GM12878 (cell line): ENCODE data around the gene NLRC5. TPM values are rescaled to one million over a fixed set of nuclear protein-coding genes. Genes with fewer than 3 reads are reported as not detected.

ENCODE experiments used
- ATAC-seq: fragments of 200-7000 bp; cut with Tn5 transposase; 3 replicates; pipeline ENCODE4 v1.9.1; 2020; ENCODE audit warnings: mild to moderate bottlenecking, moderate library complexity
- BruUV-seq: library from RNA; stranded (reverse); fragments of 400-500 nt; replicated peaks from 2 replicates; lab custom pipeline; 2021; lab: Mats Ljungman, UMichigan
- CTCF ChIA-PET: fragments of 300-600 bp; sonication (Branson Sonifier 250); formaldehyde crosslinking; extraction: SDS; loops from one replicate; lab custom pipeline; 2021; ENCODE audit warnings: inconsistent platforms; lab: Yijun Ruan, JAX
- POLR2A ChIA-PET: fragments of 350-600 bp; formaldehyde crosslinking; extraction: SDS; loops from one replicate; lab custom pipeline; 2021; ENCODE audit warnings: inconsistent platforms; lab: Charles Lee
- RAD21 ChIA-PET: fragments of 300-600 bp; sonication (Branson Sonifier 250); formaldehyde crosslinking; loops from one replicate; lab custom pipeline; 2023; ENCODE audit warnings: antibody characterized with exemption; ENCODE audit not compliant: unreplicated experiment; lab: Charles Lee
- SMC1A ChIA-PET: fragments of 300-600 bp; sonication (Branson Sonifier 250); formaldehyde crosslinking; loops from one replicate; lab custom pipeline; 2023; ENCODE audit not compliant: unreplicated experiment, uncharacterized antibody; lab: Charles Lee
- DNase-seq: peaks from one replicate; pipeline ENCODE4 v3.0.0-alpha.2; 2011; ENCODE audit warnings: low read depth, low spot score
- FAIRE-seq: peaks from 3 replicates; lab custom pipeline; 2011; peaks lifted over from hg19 to GRCh38; lab: Jason Lieb, UNC
- H2AFZ ChIP-seq: 2 replicates; pipeline ENCODE4 v1.6.0; 2011; ENCODE audit warnings: low read depth, low read length, control low read depth; ENCODE audit not compliant: control insufficient read depth
- H3K27ac ChIP-seq: 2 replicates; pipeline ENCODE4 v1.5.1; 2011; ENCODE audit warnings: control low read depth; ENCODE audit not compliant: control insufficient read depth, insufficient read depth
- H3K27me3 ChIP-seq, 2 experiments: replicated peaks in 1 of 2; 2 replicates each; pipeline versions ENCODE4 v1.6.0 to v1.6.1; 2011; ENCODE audit warnings: low read length in 1 of 2; ENCODE audit not compliant: control insufficient read depth in 2 of 2, insufficient read depth in 2 of 2
- H3K36me3 ChIP-seq, 2 experiments: 2 replicates each; pipeline ENCODE4 v1.5.1; 2011; ENCODE audit warnings: low read length in 1 of 2; ENCODE audit not compliant: control insufficient read depth in 2 of 2, insufficient read depth in 2 of 2
- H3K4me1 ChIP-seq: 2 replicates; pipeline ENCODE4 v1.6.1; 2011; ENCODE audit warnings: mild to moderate bottlenecking, low read length, moderate library complexity, mixed read lengths; ENCODE audit not compliant: control insufficient read depth, insufficient read depth
- H3K4me2 ChIP-seq: 2 replicates; pipeline ENCODE4 v1.6.0; 2011; ENCODE audit warnings: control low read depth; ENCODE audit not compliant: control insufficient read depth, insufficient read depth
- H3K4me3 ChIP-seq: fragments of 200-600 bp; sonication (generic); 2 replicates; pipeline ENCODE4 v1.5.1; 2016
- H3K79me2 ChIP-seq: 2 replicates; pipeline ENCODE4 v1.6.0; 2011; ENCODE audit warnings: low read length; ENCODE audit not compliant: control insufficient read depth, insufficient read depth
- H3K9ac ChIP-seq: 2 replicates; pipeline ENCODE4 v1.8.0; 2011; ENCODE audit warnings: low read length, control low read depth, mixed read lengths; ENCODE audit not compliant: control insufficient read depth, insufficient read depth
- H3K9me3 ChIP-seq: replicated peaks from 3 replicates; pipeline ENCODE4 v1.5.1; 2011; ENCODE audit warnings: mild to moderate bottlenecking, low read length; ENCODE audit not compliant: control insufficient read depth, insufficient read depth
- H4K20me1 ChIP-seq: 2 replicates; pipeline ENCODE4 v1.6.0; 2011; ENCODE audit not compliant: control insufficient read depth, insufficient read depth
- ASH2L ChIP-seq: fragments of 300-600, 200-600 bp; sonication (generic); IDR thresholded peaks from 2 replicates; pipeline ENCODE4 v1.6.1; 2017; ENCODE audit warnings: low read depth, mild to moderate bottlenecking, borderline replicate concordance
- BCL11A ChIP-seq: IDR thresholded peaks from 2 replicates; pipeline ENCODE4 v1.6.1; 2011; ENCODE audit warnings: low read depth, low read length
- NFXL1 ChIP-seq: fragments of 450-650 bp; IDR thresholded peaks from 2 replicates; pipeline ENCODE4 v1.6.1; 2017; ENCODE audit warnings: antibody characterized with exemption, mild to moderate bottlenecking, borderline replicate concordance
- SMARCA5 ChIP-seq: fragments of 450-650 bp; IDR thresholded peaks from 2 replicates; pipeline ENCODE4 v1.6.1; 2017; ENCODE audit warnings: mild to moderate bottlenecking
- ZNF217 ChIP-seq: fragments of 450-650 bp; IDR thresholded peaks from 2 replicates; pipeline ENCODE4 v1.6.1; 2017; ENCODE audit warnings: antibody characterized with exemption, mild to moderate bottlenecking
- ZNF622 ChIP-seq: fragments of 450-650 bp; IDR thresholded peaks from 2 replicates; pipeline ENCODE4 v1.6.1; 2017; ENCODE audit warnings: mild to moderate bottlenecking, inconsistent platforms
- WGBS: methylation state at CpG from one replicate; pipeline ENCODE4 v1.1.6; 2016; ENCODE audit warnings: low lambda C conversion rate; ENCODE audit not compliant: insufficient replicate concordance, insufficient coverage; ENCODE audit errors: missing lambda C conversion rate; 5-methylcytosine and 5-hydroxymethylcytosine counted together
- in situ Hi-C: fragments of 300-500 bp; cut with MboI; formaldehyde crosslinking; loops from 9 replicates; pipeline ENCODE4 v1.14.3; 2018; ENCODE audit warnings: mixed read lengths
- intact Hi-C: fragments of 100-400 bp; cut with micrococcal nuclease; formaldehyde crosslinking; loops from one replicate; pipeline ENCODE4 v1.14.2; 2022; ENCODE audit not compliant: unreplicated experiment
- polyA plus RNA-seq, 11 experiments: library from polyadenylated mRNA; depleted of rRNA in 4 of 11; unstranded in 6 of 11; stranded (reverse) in 5 of 11; fragments of >200 nt; fragmentation: Nextera tagmentation in 4 of 11; fragmentation: Illumina TruSeq in 1 of 11; extraction: Ambion mirVana in 4 of 11; extraction: Trizol in 1 of 11; gene quantifications; 1 replicate in 1 of 11; 2 replicates in 10 of 11; pipeline versions ENCODE4 v1.2.1 to v1.2.3, GENCODE V29; 2011 to 2016; ENCODE audit warnings: inconsistent platforms in 2 of 11, missing spikeins in 2 of 11, low read depth in 1 of 11
- total RNA-seq, 4 experiments: library from RNA; depleted of rRNA in 3 of 4; stranded (reverse); fragments of >200 nt in 3 of 4; fragmentation: Illumina TruSeq in 1 of 4; extraction: Trizol in 1 of 4; gene quantifications; 2 replicates each; pipeline versions ENCODE4 v1.2.1 to v1.2.3, GENCODE V29; 2013 to 2021

The NLRC5 gene
- total and polyA plus RNA-seq, 10 of the 15 experiments (the other 5 are each of a cell fraction or from before 2014, with no cell fraction given): 13.1 to 105 (median 57.3) TPM

GRCh38 chr16:56998352-56998751 is 9.0 kb downstream of the NLRC5 start:
- Histone ChIP-seq H4K20me1 (no peaks in the 10 kb centered on the region), H2AFZ (no peak overlapping the region), H3K4me3 (no peak overlapping the region), H3K79me2 (peaks cover 81% of the 10 kb centered on the region), H3K27ac (0 out of 2 replicates have a peak overlapping the region, but pooled peaks have one; percentile 1), H3K4me2 (no peak overlapping the region), H3K36me3 (peaks cover 0 to 3% of the 10 kb centered on the region in 2 experiments; a peak in 1 of 4 replicates), H3K9me3 (no peaks in the 10 kb centered on the region), H3K4me1 (peaks cover 31% of the 10 kb centered on the region), H3K9ac (no peak overlapping the region), H3K27me3 (no peaks in the 10 kb centered on the region)
- FAIRE-seq: no peak
- ChIA-PET CTCF (interaction anchor here (0.7 to 2.4 kb wide), 7 partner anchors 9 to 47 kb away, joined by 3 to 19 read pairs (median 5); partner anchors contain the start of gene NLRC5), SMC1A (interaction anchor here (1.1 to 20.8 kb wide), 5 partner anchors 8 to 48 kb away, joined by 6 to 604 read pairs (median 6); partner anchors contain the start of genes CETP and NLRC5), RAD21 (interaction anchor here (2.0 to 22.0 kb wide), 4 partner anchors 13 to 42 kb away, joined by 13 to 473 read pairs (median 28); partner anchors contain the start of gene NLRC5), POLR2A (interaction anchor here (0.6 to 10.0 kb wide), 6 partner anchors 11 to 302 kb away, joined by 3 to 216 read pairs (median 18); partner anchors contain the start of gene NLRC5)
- 65% methylated on average over 3 of the region's 3 CpGs for WGBS
- intact Hi-C loops: loop anchor here (5.0 kb wide), 1 partner anchor 36 kb away; the partner anchor contains the start of gene CETP
- peak; percentile 70; the same call in 1 of the 2 replicates for TF ChIP-seq SMARCA5
- TF ChIP-seq ZNF217: peak; percentile 74
- no peak for TF ChIP-seq BCL11A
- no peak for TF ChIP-seq ASH2L
- TF ChIP-seq ZNF622: no peak
- no peak for TF ChIP-seq NFXL1
- no peak for ATAC-seq
- in situ Hi-C loops: no loop called here
- BruUV-seq: no TSS peak
- DNase-seq: no peak
